Stimulated activated CD4-positive, alpha-beta T cell treated with anti-CD3 and anti-CD28 coated beads, TNF-alpha, amount 100 ng/mL, for 48 hours (primary cell): ENCODE results near the gene SPG7.
"Not testable (repeated sequence)": the region's sequence is repeated elsewhere in the genome, so short reads cannot be mapped to it uniquely, and the experiment has no call there.

ENCODE experiments used
- DNase-seq, 3 donors: peaks; one replicate each; pipeline ENCODE4 v3.0.0-alpha.2; 2020; ENCODE audit warnings: low read depth in 3 of 3

SPG7 gene

GRCh38 chr16:89507834-89508590, at the start of gene SPG7:
Gene SPG7 (plus strand): TSS chr16:89508403. CDS start chr16:89508418, 15 bp downstream.
- peak; percentile 78 to 86 (median 79) for DNase-seq

- no peak for DNase-seq
Observed at GRCh38 chr16:89458551-89458950, 49.7 kb upstream of the SPG7 start.

GRCh38 chr16:89458967-89459366, 49.2 kb upstream of the SPG7 start:
- no peak for DNase-seq

- no peak for DNase-seq
Observed at GRCh38 chr16:89460556-89460955, 47.6 kb upstream of the SPG7 start.

- not testable (repeated sequence) for DNase-seq
Observed at GRCh38 chr16:89461890-89462289, 46.3 kb upstream of the SPG7 start.

GRCh38 chr16:89462639-89463038, 45.6 kb upstream of the SPG7 start:
- DNase-seq, result not testable (repeated sequence)

GRCh38 chr16:89463312-89463711, 44.9 kb upstream of the SPG7 start:
- not testable (repeated sequence) for DNase-seq

GRCh38 chr16:89466920-89467319, 41.3 kb upstream of the SPG7 start:
- no peak for DNase-seq

- DNase-seq, result no peak
Observed at GRCh38 chr16:89467382-89467781, 40.8 kb upstream of the SPG7 start.

GRCh38 chr16:89472711-89473075, 35.5 kb upstream of the SPG7 start:
- DNase-seq, result no peak

- DNase-seq, result no peak
Observed at GRCh38 chr16:89473136-89473712, 35.0 kb upstream of the SPG7 start.

- no peak for DNase-seq
Observed at GRCh38 chr16:89473791-89474414, 34.3 kb upstream of the SPG7 start.

GRCh38 chr16:89475144-89475543, 33.1 kb upstream of the SPG7 start:
- DNase-seq, result no peak

- DNase-seq, result no peak
Observed at GRCh38 chr16:89476379-89476778, 31.8 kb upstream of the SPG7 start.

GRCh38 chr16:89476811-89477261, 31.4 kb upstream of the SPG7 start:
- DNase-seq, result no peak

- DNase-seq, result no peak
Observed at GRCh38 chr16:89478576-89479221, 29.5 kb upstream of the SPG7 start.

GRCh38 chr16:89481356-89481955, 26.7 kb upstream of the SPG7 start:
- DNase-seq, result no peak

- no peak for DNase-seq
Observed at GRCh38 chr16:89482150-89482816, 25.9 kb upstream of the SPG7 start.

GRCh38 chr16:89482817-89483205, 25.4 kb upstream of the SPG7 start:
- DNase-seq, result no peak

- no peak for DNase-seq
Observed at GRCh38 chr16:89484041-89484501, 24.1 kb upstream of the SPG7 start.

- DNase-seq, result no peak
Observed at GRCh38 chr16:89484923-89485679, 23.1 kb upstream of the SPG7 start.
